Keratinocyte (primary cell): ENCODE measurements around the gene SLC2A11. TPM values are rescaled to one million over a fixed set of nuclear protein-coding genes. Genes with fewer than 3 reads are reported as not detected.

Source experiments
- DNase-seq: peaks from one replicate; pipeline ENCODE4 v3.0.0-alpha.2; 2011; ENCODE audit warnings: low read depth, missing footprints, low spot score
- FAIRE-seq: peaks from 2 replicates; lab custom pipeline; 2011; peaks lifted over from hg19 to GRCh38; lab: Jason Lieb, UNC
- H2AFZ ChIP-seq: 2 replicates; pipeline ENCODE4 v1.6.0; 2012; ENCODE audit warnings: low read length, control low read depth, inconsistent platforms; ENCODE audit not compliant: control insufficient read depth
- H3K27ac ChIP-seq: 2 replicates; pipeline ENCODE4 v1.5.1; 2011; ENCODE audit warnings: low read length; ENCODE audit not compliant: control insufficient read depth, insufficient read depth
- H3K27me3 ChIP-seq: 3 replicates; pipeline ENCODE4 v1.6.0; 2011; ENCODE audit warnings: low read length; ENCODE audit not compliant: control insufficient read depth, insufficient read depth; ENCODE audit errors: extremely low read depth
- H3K36me3 ChIP-seq, 2 experiments: 2 replicates in 1 of 2; 3 replicates in 1 of 2; pipeline ENCODE4 v1.5.1; 2011; ENCODE audit warnings: low read length in 2 of 2, mild to moderate bottlenecking in 1 of 2; ENCODE audit not compliant: control insufficient read depth in 2 of 2, insufficient read depth in 2 of 2; ENCODE audit errors: extremely low read depth in 1 of 2
- H3K4me1 ChIP-seq: 3 replicates; pipeline ENCODE4 v1.5.1; 2011; ENCODE audit warnings: low read length; ENCODE audit not compliant: control insufficient read depth, insufficient read depth; ENCODE audit errors: extremely low read depth
- H3K4me2 ChIP-seq: 3 replicates; pipeline ENCODE4 v1.6.0; 2011; ENCODE audit warnings: low read depth, low read length; ENCODE audit not compliant: control insufficient read depth, insufficient read depth; ENCODE audit errors: extremely low read depth
- H3K4me3 ChIP-seq, 3 experiments: fragments of 200-600 bp in 1 of 3; sonication (generic) in 1 of 3; 2 replicates in 2 of 3; 3 replicates in 1 of 3; pipeline ENCODE4 v1.5.1; 2011 to 2016; ENCODE audit warnings: low read length in 3 of 3, mild to moderate bottlenecking in 3 of 3, control low read depth in 2 of 3, inconsistent platforms in 1 of 3, low read depth in 1 of 3, mixed read lengths in 1 of 3, mixed run types in 1 of 3, moderate library complexity in 1 of 3; ENCODE audit not compliant: control insufficient read depth in 2 of 3, insufficient read depth in 2 of 3; ENCODE audit errors: extremely low read depth in 1 of 3
- H3K79me2 ChIP-seq: 2 replicates; pipeline ENCODE4 v1.6.0; 2012; ENCODE audit warnings: low read length; ENCODE audit not compliant: control insufficient read depth, insufficient read depth
- H3K9ac ChIP-seq: 3 replicates; pipeline ENCODE4 v1.6.0; 2011; ENCODE audit warnings: low read length; ENCODE audit not compliant: control insufficient read depth, insufficient read depth; ENCODE audit errors: extremely low read depth
- H3K9me1 ChIP-seq: 3 replicates; pipeline ENCODE4 v1.6.0; 2011; ENCODE audit warnings: low read length; ENCODE audit not compliant: control insufficient read depth, insufficient read depth; ENCODE audit errors: extremely low read depth
- H3K9me3 ChIP-seq: 2 replicates; pipeline ENCODE4 v1.5.1; 2012; ENCODE audit warnings: low read depth, low read length; ENCODE audit not compliant: control insufficient read depth
- H4K20me1 ChIP-seq: 3 replicates; pipeline ENCODE4 v1.6.0; 2011; ENCODE audit warnings: low read length; ENCODE audit not compliant: control insufficient read depth, insufficient read depth; ENCODE audit errors: extremely low read depth
- EZH2 ChIP-seq: IDR thresholded peaks from one replicate; pipeline ENCODE4 v1.6.1; 2012; ENCODE audit warnings: inconsistent platforms, mild to moderate bottlenecking, low read length, moderate library complexity
- dilution Hi-C: fragments of 300-500 bp; cut with MboI; formaldehyde crosslinking; loops from one replicate; pipeline ENCODE4 v1.7.0; 2020; ENCODE audit warnings: low sequenced_read_pairs; ENCODE audit not compliant: extremely low pct_ligation_motif_present
- polyA plus RNA-seq, 5 experiments: library from polyadenylated mRNA; depleted of rRNA in 3 of 5; stranded (reverse) in 3 of 5; stranded (forward) in 1 of 5; unstranded in 1 of 5; fragments of >200 nt; gene quantifications; 1 replicate in 1 of 5; 2 replicates in 3 of 5; 3 replicates in 1 of 5; pipeline versions ENCODE4 v1.2.1 to v1.2.3, GENCODE V29; 2011 to 2012; ENCODE audit warnings: missing spikeins in 2 of 5, low read depth in 1 of 5, low replicate concordance in 1 of 5
- TF ChIP-seq, protein P1 (sequence below), 3 experiments: IDR thresholded peaks in 1 of 3; conservative IDR thresholded peaks in 1 of 3; optimal IDR thresholded peaks in 1 of 3; 2 replicates in 2 of 3; 3 replicates in 1 of 3; pipeline versions ENCODE3 to v1.5.1; 2011; ENCODE audit warnings: low read length in 3 of 3, mild to moderate bottlenecking in 3 of 3, moderate library complexity in 2 of 3, control low read depth in 1 of 3, inconsistent platforms in 1 of 3; ENCODE audit not compliant: insufficient read depth in 2 of 3; ENCODE audit errors: extremely low read depth in 1 of 3

SLC2A11 gene
- polyA plus RNA-seq, 1 donor (not counting 4 experiments of a cell fraction or from before 2014, with no cell fraction given) = 6.0 TPM

DNA sequence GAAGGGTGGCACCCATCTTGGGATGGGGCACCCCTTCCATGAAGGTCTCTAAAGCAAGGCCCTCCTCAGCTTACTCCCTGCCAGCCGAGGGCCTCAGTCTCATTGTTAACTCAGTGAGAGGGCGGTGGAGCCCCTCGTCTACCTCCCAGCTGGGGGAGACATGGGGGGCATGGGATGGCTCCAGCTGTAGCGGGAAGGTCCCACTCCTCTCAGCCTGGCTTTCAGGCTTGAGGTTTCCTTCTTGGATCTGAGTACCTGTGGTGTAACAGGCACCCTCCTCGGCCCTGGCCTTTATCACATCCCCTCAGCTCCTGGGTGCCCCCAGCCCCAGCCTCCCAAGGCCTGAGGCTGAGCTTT lies 38.5 kb downstream of the SLC2A11 start:
- Histone ChIP-seq H3K4me3 (peak overlapping the region in 1 of 3 experiments; percentile 72), H3K4me1 (peaks cover 15% of the 10 kb centered on the region), H3K79me2 (peaks cover 19% of the 10 kb centered on the region), H3K9me1 (no peaks in the 10 kb centered on the region), H3K36me3 (peaks cover 19 to 23% of the 10 kb centered on the region in 2 experiments), H3K27ac (no peak overlapping the region), H2AFZ (no peak overlapping the region), H3K9ac (peak overlapping the region; percentile 88), H3K27me3 (no peaks in the 10 kb centered on the region), H4K20me1 (peaks cover 6% of the 10 kb centered on the region), H3K9me3 (no peaks in the 10 kb centered on the region), H3K4me2 (peak overlapping the region; percentile 83)
- FAIRE-seq (no peak), DNase-seq (no peak)
- TF ChIP-seq EZH2 = no peak
- TF ChIP-seq, protein P1, sequence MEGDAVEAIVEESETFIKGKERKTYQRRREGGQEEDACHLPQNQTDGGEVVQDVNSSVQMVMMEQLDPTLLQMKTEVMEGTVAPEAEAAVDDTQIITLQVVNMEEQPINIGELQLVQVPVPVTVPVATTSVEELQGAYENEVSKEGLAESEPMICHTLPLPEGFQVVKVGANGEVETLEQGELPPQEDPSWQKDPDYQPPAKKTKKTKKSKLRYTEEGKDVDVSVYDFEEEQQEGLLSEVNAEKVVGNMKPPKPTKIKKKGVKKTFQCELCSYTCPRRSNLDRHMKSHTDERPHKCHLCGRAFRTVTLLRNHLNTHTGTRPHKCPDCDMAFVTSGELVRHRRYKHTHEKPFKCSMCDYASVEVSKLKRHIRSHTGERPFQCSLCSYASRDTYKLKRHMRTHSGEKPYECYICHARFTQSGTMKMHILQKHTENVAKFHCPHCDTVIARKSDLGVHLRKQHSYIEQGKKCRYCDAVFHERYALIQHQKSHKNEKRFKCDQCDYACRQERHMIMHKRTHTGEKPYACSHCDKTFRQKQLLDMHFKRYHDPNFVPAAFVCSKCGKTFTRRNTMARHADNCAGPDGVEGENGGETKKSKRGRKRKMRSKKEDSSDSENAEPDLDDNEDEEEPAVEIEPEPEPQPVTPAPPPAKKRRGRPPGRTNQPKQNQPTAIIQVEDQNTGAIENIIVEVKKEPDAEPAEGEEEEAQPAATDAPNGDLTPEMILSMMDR (optimal IDR thresholded peaks at IDR 0.05 in 1 of 3, IDR thresholded peaks at IDR 0.05 in 1 of 3, conservative IDR thresholded peaks at IDR 0.05 in 1 of 3; ENCODE audit: extremely low read depth in 1 of 3, insufficient read depth in 2 of 3, low read length in 3 of 3) = no peak
- dilution Hi-C loops = no loop called here

DNA sequence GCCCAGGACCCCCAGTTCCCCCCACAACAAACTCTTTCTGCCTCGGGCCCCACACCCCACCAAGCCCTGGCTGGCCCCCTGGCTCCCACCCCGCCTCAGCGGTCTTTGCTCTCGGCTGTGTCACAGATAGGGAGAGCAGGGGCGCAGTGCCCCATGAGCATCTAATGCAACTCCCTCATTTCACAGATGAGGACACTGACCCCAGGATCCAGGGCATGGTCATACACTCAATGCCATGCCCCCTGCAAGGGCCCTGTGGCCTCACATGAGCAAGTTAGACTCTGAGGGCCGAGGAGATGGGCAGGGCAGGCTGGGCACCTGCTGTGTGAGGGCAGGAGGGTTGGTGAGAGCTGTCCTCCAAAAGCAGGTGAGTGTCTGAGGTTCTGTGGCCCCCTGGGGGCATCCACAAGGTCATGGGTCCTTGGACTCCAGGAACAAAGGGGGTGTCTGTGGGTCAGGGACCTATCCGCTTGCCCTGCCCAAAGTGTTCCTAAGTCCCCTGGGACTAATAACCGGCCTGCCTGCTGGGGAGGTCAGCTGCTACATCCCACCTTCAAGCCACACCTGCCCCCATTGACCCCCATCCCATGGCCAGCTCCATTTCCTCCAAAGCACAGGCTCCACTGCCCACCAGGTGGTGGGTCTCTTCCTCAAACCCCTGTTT lies 39.0 kb downstream of the SLC2A11 start:
- Histone ChIP-seq H2AFZ (no peak overlapping the region), H3K9me1 (no peaks in the 10 kb centered on the region), H3K9ac (no peak overlapping the region), H3K4me2 (no peak overlapping the region), H3K27ac (no peak overlapping the region), H4K20me1 (peaks cover 6% of the 10 kb centered on the region), H3K27me3 (no peaks in the 10 kb centered on the region), H3K4me1 (peaks cover 15% of the 10 kb centered on the region), H3K79me2 (peaks cover 19% of the 10 kb centered on the region), H3K4me3 (no peak overlapping the region), H3K36me3 (peaks cover 19 to 23% of the 10 kb centered on the region in 2 experiments), H3K9me3 (no peaks in the 10 kb centered on the region)
- FAIRE-seq = no peak
- no peak for DNase-seq
- dilution Hi-C loops = no loop called here
- TF ChIP-seq, protein P1 (optimal IDR thresholded peaks at IDR 0.05 in 1 of 3, IDR thresholded peaks at IDR 0.05 in 1 of 3, conservative IDR thresholded peaks at IDR 0.05 in 1 of 3; ENCODE audit: extremely low read depth in 1 of 3, insufficient read depth in 2 of 3, low read length in 3 of 3) = no peak
- TF ChIP-seq EZH2 = no peak
